Measurements from ENCODE around the gene SZT2.

GRCh38 chr1:43492826-43493225 lies 103.1 kb downstream of the SZT2 start:
- TF ChIP-seq CTCF (conservative IDR thresholded peaks at IDR 0.05; ENCODE audit: low read depth, low read length) (no peak), EZH2 (IDR thresholded peaks at IDR 0.05; ENCODE audit: low read length, unreplicated experiment) (no peak)

All from PC-3 (cell line).